ENCODE results near the gene DHRS7. TPM values are rescaled to one million over a fixed set of nuclear protein-coding genes. Genes with fewer than 3 reads are reported as not detected.
A peak's percentile ranks its signal among the peaks of the same experiment; 100 is the strongest.

Gene DHRS7
- total and polyA plus RNA-seq, 2 of the 8 experiments (the other 6 are each of a cell fraction or from before 2014, with no cell fraction given) = 10.8 to 27.5 TPM

GRCh38 chr14:60211153-60211552, 46.0 kb upstream of the DHRS7 start:
- peak overlapping the region in 1 of 2 experiments; percentile 25; a peak in 1 of 4 replicates for H3K4me2 ChIP-seq (ENCODE audit: insufficient read depth in 1 of 2, low read depth in 2 of 2, low read length in 2 of 2)
- POLR2A ChIA-PET (ENCODE audit: partially characterized antibody) = interaction anchor here (0.6 to 2.6 kb wide), 2 partner anchors 38 to 1287 kb away, joined by 3 to 6 read pairs; partner anchors contain the start of gene PPM1A
- no peak overlapping the region for H3K27ac ChIP-seq (ENCODE audit: low read depth, low read length)
- WGBS, 2 experiments (ENCODE audit: extremely low coverage in 1 of 2, insufficient coverage in 1 of 2, insufficient read length in 1 of 2, insufficient replicate concordance in 2 of 2, low coverage in 1 of 2, low lambda C conversion rate in 2 of 2, missing lambda C conversion rate in 1 of 2) = 67% methylated on average over 3 of the region's 3 CpGs; no CpG with 5 or more reads in 1 of the 2 experiments
- CTCF ChIA-PET (ENCODE audit: partially characterized antibody) = interaction anchor here (0.6 to 2.3 kb wide), 5 partner anchors 14 to 94 kb away, joined by 3 to 9 read pairs (median 3); no protein-coding TSS in a partner anchor
- H4K8ac ChIP-seq (ENCODE audit: extremely low read depth, insufficient read depth, low read length) = no peak overlapping the region
- H4K5ac ChIP-seq (ENCODE audit: insufficient read length, low read depth, low read length) = no peak overlapping the region
- H3K79me2 ChIP-seq (ENCODE audit: control insufficient read depth in 1 of 2, insufficient read depth in 2 of 2, low read length in 2 of 2) = no peaks in the 10 kb centered on the region
- no peaks in the 10 kb centered on the region for H3K36me3 ChIP-seq (ENCODE audit: control insufficient read depth in 2 of 4, insufficient read depth in 4 of 4, low read length in 3 of 4)
- no peak overlapping the region for H2BK20ac ChIP-seq (ENCODE audit: low read length)
- H2AFZ ChIP-seq (ENCODE audit: low read length) = no peak overlapping the region
- H3K4me3 ChIP-seq (ENCODE audit: extremely low read depth in 1 of 4, insufficient read depth in 2 of 4, low read depth in 3 of 4, low read length in 4 of 4) = no peak overlapping the region
- H2BK5ac ChIP-seq (ENCODE audit: low read depth, low read length) = no peak overlapping the region
- H3K14ac ChIP-seq (ENCODE audit: insufficient read length) = no peak overlapping the region
- H2BK15ac ChIP-seq (ENCODE audit: low read length) = no peak overlapping the region
- H2AK5ac ChIP-seq (ENCODE audit: low read depth, low read length) = no peak overlapping the region
- peaks cover 0 to 8% (median 3%) of the 10 kb centered on the region in 4 experiments; a peak in 2 of 7 replicates for H3K4me1 ChIP-seq (replicated peaks in 1 of 4; ENCODE audit: control insufficient read depth in 3 of 4, insufficient read depth in 4 of 4, low read length in 3 of 4)
- no peak overlapping the region for H3K9ac ChIP-seq (replicated peaks in 1 of 4; ENCODE audit: extremely low read depth in 1 of 4, low read depth in 3 of 4, low read length in 3 of 4)
- peaks cover 2% of the 10 kb centered on the region; the same call in 1 of the 2 replicates for H3K23me2 ChIP-seq (ENCODE audit: low read depth, low read length)
- DNase-seq (ENCODE audit: low read depth in 1 of 2, low spot score in 2 of 2) = no peak
- no peaks in the 10 kb centered on the region for H3K9me3 ChIP-seq (ENCODE audit: insufficient read depth in 2 of 2, low read depth in 1 of 2, low read length in 1 of 2)
- H2BK120ac ChIP-seq (replicated peaks; ENCODE audit: low read depth, low read length) = no peak overlapping the region
- H2BK12ac ChIP-seq (ENCODE audit: low read depth, low read length) = no peak overlapping the region
- H3K79me1 ChIP-seq (ENCODE audit: low read depth, low read length) = no peaks in the 10 kb centered on the region
- no peak overlapping the region for H4K91ac ChIP-seq (replicated peaks; ENCODE audit: insufficient read length, low read length)
- no peak overlapping the region for H3K23ac ChIP-seq (ENCODE audit: insufficient read length)
- FAIRE-seq = no peak
- no peaks in the 10 kb centered on the region for H3K27me3 ChIP-seq (replicated peaks in 1 of 4; ENCODE audit: control insufficient read depth in 3 of 4, extremely low read depth in 1 of 4, insufficient read depth in 3 of 4, low read length in 3 of 4)
- no peak overlapping the region for H3K4ac ChIP-seq (replicated peaks; ENCODE audit: insufficient read length, low read depth, low read length)
- H3K18ac ChIP-seq (ENCODE audit: extremely low read depth, low read length) = no peak overlapping the region
- H4K20me1 ChIP-seq (replicated peaks in 1 of 2; ENCODE audit: control insufficient read depth in 1 of 2, insufficient read depth in 2 of 2, low read length in 2 of 2) = no peaks in the 10 kb centered on the region
- H3K56ac ChIP-seq (replicated peaks; ENCODE audit: insufficient read length, low read depth, low read length) = no peak overlapping the region
- no peak for TF ChIP-seq POLR2AphosphoS5 (IDR thresholded peaks at IDR 0.05; ENCODE audit: low read depth, low read length)
- TF ChIP-seq SP4 (IDR thresholded peaks at IDR 0.05; ENCODE audit: low read length) = no peak
- TF ChIP-seq CBX8 (IDR thresholded peaks at IDR 0.05; ENCODE audit: borderline replicate concordance, low read depth, low read length) = no peak
- TF ChIP-seq RBBP5 (IDR thresholded peaks at IDR 0.05; ENCODE audit: borderline replicate concordance, low read depth, low read length) = no peak
- TF ChIP-seq MAFK (IDR thresholded peaks at IDR 0.05; ENCODE audit: low read depth, low read length) = no peak
- TF ChIP-seq RXRA (IDR thresholded peaks at IDR 0.05; ENCODE audit: insufficient read depth, low read depth, low read length) = no peak
- no peak for TF ChIP-seq RAD21 (IDR thresholded peaks at IDR 0.05 in 1 of 2, conservative IDR thresholded peaks at IDR 0.05 in 1 of 2; ENCODE audit: low read depth in 2 of 2, low read length in 2 of 2)
